ENCODE data around the gene ECHDC3.

DNA sequence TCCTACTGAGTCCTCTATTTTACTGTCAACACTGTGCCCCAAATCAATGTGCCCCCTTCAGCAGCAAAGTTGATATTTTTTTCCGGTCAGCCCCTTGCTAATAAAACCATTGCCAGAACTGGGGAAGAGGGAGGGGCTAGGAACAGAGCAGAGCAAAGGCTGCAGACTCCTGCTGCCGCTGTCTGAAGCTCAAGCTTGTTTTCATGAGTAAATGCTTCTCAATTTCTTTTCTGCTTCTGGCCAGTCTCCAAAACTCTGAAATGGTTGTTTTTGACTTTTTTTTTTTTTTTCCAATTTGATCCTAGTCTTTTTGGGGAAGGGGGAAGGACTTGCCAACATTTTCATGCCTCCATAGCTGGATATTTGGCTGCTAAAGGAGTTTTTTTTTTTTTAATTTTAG, 54.3 kb downstream of the ECHDC3 start:
- TF ChIP-seq, protein P1, sequence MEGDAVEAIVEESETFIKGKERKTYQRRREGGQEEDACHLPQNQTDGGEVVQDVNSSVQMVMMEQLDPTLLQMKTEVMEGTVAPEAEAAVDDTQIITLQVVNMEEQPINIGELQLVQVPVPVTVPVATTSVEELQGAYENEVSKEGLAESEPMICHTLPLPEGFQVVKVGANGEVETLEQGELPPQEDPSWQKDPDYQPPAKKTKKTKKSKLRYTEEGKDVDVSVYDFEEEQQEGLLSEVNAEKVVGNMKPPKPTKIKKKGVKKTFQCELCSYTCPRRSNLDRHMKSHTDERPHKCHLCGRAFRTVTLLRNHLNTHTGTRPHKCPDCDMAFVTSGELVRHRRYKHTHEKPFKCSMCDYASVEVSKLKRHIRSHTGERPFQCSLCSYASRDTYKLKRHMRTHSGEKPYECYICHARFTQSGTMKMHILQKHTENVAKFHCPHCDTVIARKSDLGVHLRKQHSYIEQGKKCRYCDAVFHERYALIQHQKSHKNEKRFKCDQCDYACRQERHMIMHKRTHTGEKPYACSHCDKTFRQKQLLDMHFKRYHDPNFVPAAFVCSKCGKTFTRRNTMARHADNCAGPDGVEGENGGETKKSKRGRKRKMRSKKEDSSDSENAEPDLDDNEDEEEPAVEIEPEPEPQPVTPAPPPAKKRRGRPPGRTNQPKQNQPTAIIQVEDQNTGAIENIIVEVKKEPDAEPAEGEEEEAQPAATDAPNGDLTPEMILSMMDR (IDR thresholded peaks at IDR 0.05 in 2 of 3, conservative IDR thresholded peaks at IDR 0.05 in 1 of 3; ENCODE audit: control insufficient read depth in 2 of 3, extremely low read depth in 1 of 3, insufficient read depth in 1 of 3, low read depth in 3 of 3, low read length in 3 of 3) = no peak
- TF ChIP-seq, protein P2, sequence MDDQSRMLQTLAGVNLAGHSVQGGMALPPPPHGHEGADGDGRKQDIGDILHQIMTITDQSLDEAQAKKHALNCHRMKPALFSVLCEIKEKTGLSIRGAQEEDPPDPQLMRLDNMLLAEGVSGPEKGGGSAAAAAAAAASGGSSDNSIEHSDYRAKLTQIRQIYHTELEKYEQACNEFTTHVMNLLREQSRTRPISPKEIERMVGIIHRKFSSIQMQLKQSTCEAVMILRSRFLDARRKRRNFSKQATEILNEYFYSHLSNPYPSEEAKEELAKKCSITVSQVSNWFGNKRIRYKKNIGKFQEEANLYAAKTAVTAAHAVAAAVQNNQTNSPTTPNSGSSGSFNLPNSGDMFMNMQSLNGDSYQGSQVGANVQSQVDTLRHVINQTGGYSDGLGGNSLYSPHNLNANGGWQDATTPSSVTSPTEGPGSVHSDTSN (IDR thresholded peaks at IDR 0.05; ENCODE audit: insufficient replicate concordance, low read depth, low read length) = no peak
- TF ChIP-seq ZNF24 (IDR thresholded peaks at IDR 0.05) (no peak), FOXK2 (IDR thresholded peaks at IDR 0.05) (no peak), POLR2A (IDR thresholded peaks at IDR 0.05; ENCODE audit: low read depth, low read length) (no peak)
